Measurements from ENCODE around the gene ARPC1B.
A peak's percentile ranks its signal among the peaks of the same experiment; 100 is the strongest.

The ARPC1B gene

GRCh38 chr7:99380823-99381663 lies 6.5 kb downstream of the ARPC1B start:
- Histone ChIP-seq H3K27ac (ENCODE audit: poor library complexity, severe bottlenecking) (peak overlapping the region; percentile 61), H3K9me3 (ENCODE audit: severe bottlenecking) (no peaks in the 10 kb centered on the region), H3K27me3 (ENCODE audit: insufficient read depth, poor library complexity, severe bottlenecking) (no peaks in the 10 kb centered on the region), H3K4me1 (ENCODE audit: insufficient read depth, poor library complexity, severe bottlenecking) (peaks cover 19% of the 10 kb centered on the region), H3K36me3 (ENCODE audit: low read depth) (peaks cover 67% of the 10 kb centered on the region), H3K4me3 (ENCODE audit: severe bottlenecking) (no peak overlapping the region)
- ATAC-seq (ENCODE audit: low read depth) (no peak), DNase-seq (ENCODE audit: low spot score) (no peak)
- TF ChIP-seq, protein P1, sequence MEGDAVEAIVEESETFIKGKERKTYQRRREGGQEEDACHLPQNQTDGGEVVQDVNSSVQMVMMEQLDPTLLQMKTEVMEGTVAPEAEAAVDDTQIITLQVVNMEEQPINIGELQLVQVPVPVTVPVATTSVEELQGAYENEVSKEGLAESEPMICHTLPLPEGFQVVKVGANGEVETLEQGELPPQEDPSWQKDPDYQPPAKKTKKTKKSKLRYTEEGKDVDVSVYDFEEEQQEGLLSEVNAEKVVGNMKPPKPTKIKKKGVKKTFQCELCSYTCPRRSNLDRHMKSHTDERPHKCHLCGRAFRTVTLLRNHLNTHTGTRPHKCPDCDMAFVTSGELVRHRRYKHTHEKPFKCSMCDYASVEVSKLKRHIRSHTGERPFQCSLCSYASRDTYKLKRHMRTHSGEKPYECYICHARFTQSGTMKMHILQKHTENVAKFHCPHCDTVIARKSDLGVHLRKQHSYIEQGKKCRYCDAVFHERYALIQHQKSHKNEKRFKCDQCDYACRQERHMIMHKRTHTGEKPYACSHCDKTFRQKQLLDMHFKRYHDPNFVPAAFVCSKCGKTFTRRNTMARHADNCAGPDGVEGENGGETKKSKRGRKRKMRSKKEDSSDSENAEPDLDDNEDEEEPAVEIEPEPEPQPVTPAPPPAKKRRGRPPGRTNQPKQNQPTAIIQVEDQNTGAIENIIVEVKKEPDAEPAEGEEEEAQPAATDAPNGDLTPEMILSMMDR (IDR thresholded peaks at IDR 0.05; ENCODE audit: poor library complexity, severe bottlenecking), result no peak

DNA sequence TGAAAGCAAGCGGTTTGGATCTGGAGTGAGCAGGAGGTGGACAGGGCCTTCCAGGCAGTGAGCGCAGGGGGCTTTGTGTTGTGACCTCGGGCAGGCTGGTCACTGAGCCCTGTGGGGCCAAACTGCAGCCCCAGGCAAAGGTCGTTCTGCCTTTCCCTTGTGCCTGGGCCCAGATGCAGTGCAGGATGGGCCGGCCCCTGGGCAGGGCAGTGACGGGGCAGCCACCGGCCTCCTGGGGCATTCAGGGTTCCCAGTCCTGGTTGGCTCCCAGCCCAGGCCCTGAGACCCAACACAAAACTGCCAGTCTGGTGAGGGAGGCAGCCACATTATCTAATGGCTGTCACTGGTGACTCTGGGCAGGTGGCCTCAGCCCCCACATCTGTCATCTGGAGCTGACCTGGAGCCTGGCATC lies 7.1 kb downstream of the ARPC1B start:
- peaks cover 67% of the 10 kb centered on the region for H3K36me3 ChIP-seq (ENCODE audit: low read depth)
- no peak overlapping the region for H3K4me3 ChIP-seq (ENCODE audit: severe bottlenecking)
- TF ChIP-seq, protein P1 (IDR thresholded peaks at IDR 0.05; ENCODE audit: poor library complexity, severe bottlenecking), result no peak
- no peak overlapping the region for H3K27ac ChIP-seq (ENCODE audit: poor library complexity, severe bottlenecking)
- no peak for ATAC-seq (ENCODE audit: low read depth)
- DNase-seq (ENCODE audit: low spot score), result no peak
- no peaks in the 10 kb centered on the region for H3K9me3 ChIP-seq (ENCODE audit: severe bottlenecking)
- peaks cover 19% of the 10 kb centered on the region for H3K4me1 ChIP-seq (ENCODE audit: insufficient read depth, poor library complexity, severe bottlenecking)
- no peaks in the 10 kb centered on the region for H3K27me3 ChIP-seq (ENCODE audit: insufficient read depth, poor library complexity, severe bottlenecking)

GRCh38 chr7:99383203-99383602 lies 8.7 kb downstream of the ARPC1B start:
- no peak for ATAC-seq (ENCODE audit: low read depth)
- TF ChIP-seq, protein P1 (IDR thresholded peaks at IDR 0.05; ENCODE audit: poor library complexity, severe bottlenecking), result no peak
- Histone ChIP-seq H3K27me3 (ENCODE audit: insufficient read depth, poor library complexity, severe bottlenecking) (no peaks in the 10 kb centered on the region), H3K9me3 (ENCODE audit: severe bottlenecking) (no peaks in the 10 kb centered on the region), H3K36me3 (ENCODE audit: low read depth) (peaks cover 73% of the 10 kb centered on the region), H3K4me3 (ENCODE audit: severe bottlenecking) (no peak overlapping the region), H3K27ac (ENCODE audit: poor library complexity, severe bottlenecking) (no peak overlapping the region), H3K4me1 (ENCODE audit: insufficient read depth, poor library complexity, severe bottlenecking) (peaks cover 19% of the 10 kb centered on the region)
- no peak for DNase-seq (ENCODE audit: low spot score)

DNA sequence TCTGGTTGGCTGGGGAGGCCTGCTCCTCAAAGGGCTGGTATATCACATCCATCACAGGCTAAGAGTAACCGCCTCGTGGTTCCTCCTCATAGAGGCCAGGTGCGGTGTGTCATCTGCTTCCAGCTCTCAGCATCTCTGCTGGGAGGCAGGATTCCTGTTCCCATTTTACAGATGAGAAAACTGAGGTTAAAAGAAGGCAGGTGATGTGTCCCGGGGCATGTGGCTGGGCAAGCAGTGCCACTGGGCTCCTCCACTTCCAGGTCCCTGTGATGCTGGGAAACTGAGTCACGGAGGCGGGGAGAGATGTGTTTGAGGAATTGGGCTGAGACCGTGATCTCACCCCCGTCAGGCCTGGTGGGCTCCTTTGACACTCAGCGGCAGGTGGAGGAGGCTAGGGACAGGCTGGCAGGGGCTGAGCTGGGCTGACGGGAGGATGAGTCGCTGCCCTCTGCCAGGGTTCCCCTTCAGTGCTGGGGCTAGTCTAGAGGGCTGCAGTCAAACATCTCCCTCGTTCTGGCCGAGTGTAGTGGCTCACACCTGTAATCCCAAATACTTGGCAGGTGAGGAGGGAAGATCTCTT lies 9.4 kb downstream of the ARPC1B start:
- H3K27me3 ChIP-seq (ENCODE audit: insufficient read depth, poor library complexity, severe bottlenecking), result no peaks in the 10 kb centered on the region
- peaks cover 75% of the 10 kb centered on the region for H3K36me3 ChIP-seq (ENCODE audit: low read depth)
- H3K27ac ChIP-seq (ENCODE audit: poor library complexity, severe bottlenecking), result no peak overlapping the region
- peaks cover 17% of the 10 kb centered on the region for H3K4me1 ChIP-seq (ENCODE audit: insufficient read depth, poor library complexity, severe bottlenecking)
- DNase-seq (ENCODE audit: low spot score) (no peak), ATAC-seq (ENCODE audit: low read depth) (no peak)
- TF ChIP-seq, protein P1 (IDR thresholded peaks at IDR 0.05; ENCODE audit: poor library complexity, severe bottlenecking), result no peak
- no peaks in the 10 kb centered on the region for H3K9me3 ChIP-seq (ENCODE audit: severe bottlenecking)
- no peak overlapping the region for H3K4me3 ChIP-seq (ENCODE audit: severe bottlenecking)

GRCh38 chr7:99384523-99384922 lies 10.0 kb downstream of the ARPC1B start:
- ATAC-seq (ENCODE audit: low read depth) (no peak), DNase-seq (ENCODE audit: low spot score) (no peak)
- peaks cover 75% of the 10 kb centered on the region for H3K36me3 ChIP-seq (ENCODE audit: low read depth)
- no peak overlapping the region for H3K4me3 ChIP-seq (ENCODE audit: severe bottlenecking)
- TF ChIP-seq, protein P1 (IDR thresholded peaks at IDR 0.05; ENCODE audit: poor library complexity, severe bottlenecking), result no peak
- H3K4me1 ChIP-seq (ENCODE audit: insufficient read depth, poor library complexity, severe bottlenecking), result peaks cover 11% of the 10 kb centered on the region
- H3K9me3 ChIP-seq (ENCODE audit: severe bottlenecking), result no peaks in the 10 kb centered on the region
- H3K27ac ChIP-seq (ENCODE audit: poor library complexity, severe bottlenecking), result no peak overlapping the region
- no peaks in the 10 kb centered on the region for H3K27me3 ChIP-seq (ENCODE audit: insufficient read depth, poor library complexity, severe bottlenecking)

Measured in RWPE2 (cell line).